WTC11 (cell line): ENCODE data around the gene RAB11FIP3. TPM values are rescaled to one million over a fixed set of nuclear protein-coding genes. Genes with fewer than 3 reads are reported as not detected.

Experiments
- ATAC-seq: fragments of 200-7000 bp; cut with Tn5 transposase; 2 replicates; pipeline ENCODE4 v1.10.0; 2021; ENCODE audit warnings: mild to moderate bottlenecking, moderate library complexity
- CTCF ChIA-PET: fragments of 300-600 bp; sonication (Branson Sonifier 250); formaldehyde crosslinking; loops from one replicate; lab custom pipeline; 2021; ENCODE audit warnings: antibody characterized with exemption; lab: Charles Lee
- POLR2A ChIA-PET: fragments of 350-600 bp; sonication (Branson Sonifier 250); formaldehyde crosslinking; loops from one replicate; lab custom pipeline; 2021; ENCODE audit warnings: antibody characterized with exemption; lab: Charles Lee
- DNase-seq: peaks from one replicate; pipeline ENCODE4 v3.0.0; 2021; ENCODE audit warnings: low spot score
- H3K27ac Mint-ChIP-seq: 2 replicates; pipeline ENCODE4 v1.8.0; 2021; ENCODE audit warnings: mixed read lengths
- H3K27me3 Mint-ChIP-seq: 2 replicates; pipeline ENCODE4 v1.8.0; 2021; ENCODE audit warnings: low read depth, mild to moderate bottlenecking, moderate library complexity, mixed read lengths
- H3K36me3 Mint-ChIP-seq: 2 replicates; pipeline ENCODE4 v1.8.0; 2021; ENCODE audit warnings: mixed read lengths
- H3K4me1 Mint-ChIP-seq: 2 replicates; pipeline ENCODE4 v1.8.0; 2022; ENCODE audit warnings: mixed read lengths
- H3K4me3 Mint-ChIP-seq: 2 replicates; pipeline ENCODE4 v1.8.0; 2021; ENCODE audit warnings: mild to moderate bottlenecking, moderate library complexity, mixed read lengths
- H3K9me3 Mint-ChIP-seq: 2 replicates; pipeline ENCODE4 v1.8.0; 2021; ENCODE audit warnings: mixed read lengths
- ATF6 ChIP-seq: sonication (generic); formaldehyde crosslinking; IDR thresholded peaks from 2 replicates; pipeline ENCODE4 v1.8.1; 2023; ENCODE audit warnings: mild to moderate bottlenecking, missing genetic modification reagents
- CREB1 ChIP-seq: sonication (generic); formaldehyde crosslinking; IDR thresholded peaks from 2 replicates; pipeline ENCODE4 v1.8.0; 2023; ENCODE audit warnings: mild to moderate bottlenecking, missing genetic modification reagents
- GABPB1 ChIP-seq: sonication (generic); formaldehyde crosslinking; IDR thresholded peaks from 2 replicates; pipeline ENCODE4 v1.8.1; 2023; ENCODE audit warnings: mild to moderate bottlenecking, missing genetic modification reagents
- GTF2I ChIP-seq: fragments of 250-450 bp; sonication (Bioruptor Pico); conservative IDR thresholded peaks from 2 replicates; pipeline ENCODE4 v1.4.0; 2021; ENCODE audit warnings: mild to moderate bottlenecking
- MXD4 ChIP-seq: fragments of 250-450 bp; sonication (Bioruptor Pico); IDR thresholded peaks from 2 replicates; pipeline ENCODE4 v1.8.0; 2021; ENCODE audit warnings: mild to moderate bottlenecking, moderate library complexity, borderline replicate concordance
- OVOL2 ChIP-seq: fragments of 250-450 bp; sonication (Bioruptor Pico); IDR thresholded peaks from 2 replicates; pipeline ENCODE4 v1.9.0; 2021; ENCODE audit warnings: mild to moderate bottlenecking, borderline replicate concordance
- TEAD4 ChIP-seq: sonication (generic); formaldehyde crosslinking; IDR thresholded peaks from 2 replicates; pipeline ENCODE4 v1.8.0; 2022; ENCODE audit warnings: mild to moderate bottlenecking, missing genetic modification reagents
- USF2 ChIP-seq: sonication (generic); formaldehyde crosslinking; IDR thresholded peaks from 2 replicates; pipeline ENCODE4 v1.8.1; 2023; ENCODE audit warnings: mild to moderate bottlenecking, missing genetic modification reagents, moderate library complexity
- ZNF532 ChIP-seq: fragments of 250-450 bp; sonication (Bioruptor Pico); IDR thresholded peaks from 2 replicates; pipeline ENCODE4 v1.9.0; 2021; ENCODE audit warnings: mild to moderate bottlenecking, borderline replicate concordance
- total RNA-seq: library from RNA; stranded (reverse); gene quantifications from 3 replicates; pipeline ENCODE4 v1.2.3, GENCODE V29; 2021
- TF ChIP-seq, protein P1 (sequence below): fragments of 250-450 bp; sonication (Bioruptor Pico); IDR thresholded peaks from 2 replicates; pipeline ENCODE4 v1.9.0; 2021; ENCODE audit warnings: mild to moderate bottlenecking
- TF ChIP-seq, protein P2 (sequence below): sonication (generic); formaldehyde crosslinking; IDR thresholded peaks from 2 replicates; pipeline ENCODE4 v1.8.1; 2022; ENCODE audit warnings: mild to moderate bottlenecking, missing genetic modification reagents, moderate library complexity, borderline replicate concordance
- TF ChIP-seq, protein P3 (sequence below): fragments of 200-600 bp; IDR thresholded peaks from 2 replicates; pipeline ENCODE4 v1.8.0; 2022; ENCODE audit warnings: antibody characterized with exemption
- TF ChIP-seq, protein P4 (sequence below): sonication (generic); formaldehyde crosslinking; IDR thresholded peaks from 2 replicates; pipeline ENCODE4 v1.8.0; 2023; ENCODE audit warnings: missing genetic modification reagents, mild to moderate bottlenecking, borderline replicate concordance

The RAB11FIP3 gene
- total RNA-seq, 1 experiment from 2014 or later = 38.6 TPM

DNA sequence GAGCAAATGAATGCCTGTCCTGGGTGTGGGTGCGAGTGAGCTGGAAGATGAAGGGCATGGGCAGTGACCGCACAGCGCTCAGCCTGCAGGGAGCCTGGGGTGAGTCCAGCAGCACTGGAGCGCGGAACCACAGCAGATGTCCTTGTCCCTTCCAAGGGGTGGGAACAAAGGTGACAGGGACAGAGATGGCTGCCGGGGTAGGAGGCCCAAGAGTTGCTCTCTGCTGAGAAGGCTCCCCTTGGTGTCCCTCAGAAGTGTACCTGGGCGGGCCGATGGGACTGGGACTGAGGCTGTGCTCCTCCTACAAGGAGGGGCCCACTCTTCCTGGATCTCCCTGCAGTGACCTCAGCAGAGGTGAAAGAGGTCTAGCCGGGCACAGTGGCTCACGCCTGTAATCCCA lies 36.1 kb upstream of the RAB11FIP3 start (continued):
- TF ChIP-seq, protein P1, sequence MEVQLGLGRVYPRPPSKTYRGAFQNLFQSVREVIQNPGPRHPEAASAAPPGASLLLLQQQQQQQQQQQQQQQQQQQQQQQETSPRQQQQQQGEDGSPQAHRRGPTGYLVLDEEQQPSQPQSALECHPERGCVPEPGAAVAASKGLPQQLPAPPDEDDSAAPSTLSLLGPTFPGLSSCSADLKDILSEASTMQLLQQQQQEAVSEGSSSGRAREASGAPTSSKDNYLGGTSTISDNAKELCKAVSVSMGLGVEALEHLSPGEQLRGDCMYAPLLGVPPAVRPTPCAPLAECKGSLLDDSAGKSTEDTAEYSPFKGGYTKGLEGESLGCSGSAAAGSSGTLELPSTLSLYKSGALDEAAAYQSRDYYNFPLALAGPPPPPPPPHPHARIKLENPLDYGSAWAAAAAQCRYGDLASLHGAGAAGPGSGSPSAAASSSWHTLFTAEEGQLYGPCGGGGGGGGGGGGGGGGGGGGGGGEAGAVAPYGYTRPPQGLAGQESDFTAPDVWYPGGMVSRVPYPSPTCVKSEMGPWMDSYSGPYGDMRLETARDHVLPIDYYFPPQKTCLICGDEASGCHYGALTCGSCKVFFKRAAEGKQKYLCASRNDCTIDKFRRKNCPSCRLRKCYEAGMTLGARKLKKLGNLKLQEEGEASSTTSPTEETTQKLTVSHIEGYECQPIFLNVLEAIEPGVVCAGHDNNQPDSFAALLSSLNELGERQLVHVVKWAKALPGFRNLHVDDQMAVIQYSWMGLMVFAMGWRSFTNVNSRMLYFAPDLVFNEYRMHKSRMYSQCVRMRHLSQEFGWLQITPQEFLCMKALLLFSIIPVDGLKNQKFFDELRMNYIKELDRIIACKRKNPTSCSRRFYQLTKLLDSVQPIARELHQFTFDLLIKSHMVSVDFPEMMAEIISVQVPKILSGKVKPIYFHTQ (CRISPR knock-in tag) = no peak
- TF ChIP-seq ATF6 (CRISPR knock-in tag) = no peak
- TF ChIP-seq CREB1 (CRISPR knock-in tag) = no peak
- no peak for TF ChIP-seq USF2 (CRISPR knock-in tag)
- TF ChIP-seq OVOL2 (CRISPR knock-in tag) = no peak
- TF ChIP-seq TEAD4 = no peak
- TF ChIP-seq MXD4 = no peak

DNA sequence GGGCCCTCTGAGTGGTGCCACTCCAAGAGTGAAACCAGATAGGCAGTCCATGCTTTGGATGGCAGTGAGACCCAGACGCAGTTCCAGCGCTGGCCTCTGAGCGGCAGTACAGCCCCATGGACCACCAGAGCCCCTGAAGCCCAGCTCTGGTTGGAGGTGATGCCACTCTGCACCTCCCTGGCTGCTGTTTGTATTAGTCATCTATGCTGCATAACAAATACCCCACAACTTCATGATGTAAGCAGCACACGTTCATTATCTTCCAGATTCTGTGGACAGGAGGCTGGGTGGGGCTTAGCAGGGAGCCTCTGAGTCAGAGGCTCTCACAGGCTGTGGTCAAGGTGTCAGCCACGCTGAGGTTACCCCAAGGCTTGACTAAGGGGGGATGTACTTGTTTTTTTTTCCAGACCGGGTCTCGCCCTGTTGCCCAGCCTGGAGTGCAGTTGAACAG lies 33.5 kb upstream of the RAB11FIP3 start:
- DNase-seq (peak; percentile 88), ATAC-seq (peak; percentile 85)
- ChIA-PET POLR2A (no interaction called here), CTCF (interaction anchor here (0.5 to 3.4 kb wide), 31 partner anchors 9 to 284 kb away, joined by 3 to 27 read pairs (median 5); partner anchors contain the start of genes DECR2, NHLRC4, PGAP6 and RAB11FIP3)
- Mint-ChIP-seq H3K4me1 (peaks cover 27% of the 10 kb centered on the region), H3K27ac (no peak overlapping the region), H3K4me3 (no peak overlapping the region), H3K9me3 (peaks cover 5% of the 10 kb centered on the region), H3K27me3 (peaks cover 3% of the 10 kb centered on the region; the same call in 1 of the 2 replicates), H3K36me3 (peaks cover 13% of the 10 kb centered on the region)
- peak; percentile 96; the same call in 1 of the 2 replicates for TF ChIP-seq GTF2I (CRISPR knock-in tag)
- TF ChIP-seq, protein P2, sequence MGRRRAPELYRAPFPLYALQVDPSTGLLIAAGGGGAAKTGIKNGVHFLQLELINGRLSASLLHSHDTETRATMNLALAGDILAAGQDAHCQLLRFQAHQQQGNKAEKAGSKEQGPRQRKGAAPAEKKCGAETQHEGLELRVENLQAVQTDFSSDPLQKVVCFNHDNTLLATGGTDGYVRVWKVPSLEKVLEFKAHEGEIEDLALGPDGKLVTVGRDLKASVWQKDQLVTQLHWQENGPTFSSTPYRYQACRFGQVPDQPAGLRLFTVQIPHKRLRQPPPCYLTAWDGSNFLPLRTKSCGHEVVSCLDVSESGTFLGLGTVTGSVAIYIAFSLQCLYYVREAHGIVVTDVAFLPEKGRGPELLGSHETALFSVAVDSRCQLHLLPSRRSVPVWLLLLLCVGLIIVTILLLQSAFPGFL (CRISPR knock-in tag) = no peak
- peak; percentile 62; the same call in 1 of the 2 replicates for TF ChIP-seq ZNF532 (CRISPR knock-in tag)
- TF ChIP-seq MXD4 = peak; percentile 23; the same call in 1 of the 2 replicates
- TF ChIP-seq, protein P3, sequence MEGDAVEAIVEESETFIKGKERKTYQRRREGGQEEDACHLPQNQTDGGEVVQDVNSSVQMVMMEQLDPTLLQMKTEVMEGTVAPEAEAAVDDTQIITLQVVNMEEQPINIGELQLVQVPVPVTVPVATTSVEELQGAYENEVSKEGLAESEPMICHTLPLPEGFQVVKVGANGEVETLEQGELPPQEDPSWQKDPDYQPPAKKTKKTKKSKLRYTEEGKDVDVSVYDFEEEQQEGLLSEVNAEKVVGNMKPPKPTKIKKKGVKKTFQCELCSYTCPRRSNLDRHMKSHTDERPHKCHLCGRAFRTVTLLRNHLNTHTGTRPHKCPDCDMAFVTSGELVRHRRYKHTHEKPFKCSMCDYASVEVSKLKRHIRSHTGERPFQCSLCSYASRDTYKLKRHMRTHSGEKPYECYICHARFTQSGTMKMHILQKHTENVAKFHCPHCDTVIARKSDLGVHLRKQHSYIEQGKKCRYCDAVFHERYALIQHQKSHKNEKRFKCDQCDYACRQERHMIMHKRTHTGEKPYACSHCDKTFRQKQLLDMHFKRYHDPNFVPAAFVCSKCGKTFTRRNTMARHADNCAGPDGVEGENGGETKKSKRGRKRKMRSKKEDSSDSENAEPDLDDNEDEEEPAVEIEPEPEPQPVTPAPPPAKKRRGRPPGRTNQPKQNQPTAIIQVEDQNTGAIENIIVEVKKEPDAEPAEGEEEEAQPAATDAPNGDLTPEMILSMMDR = peak; percentile 97
- TF ChIP-seq, protein P4, sequence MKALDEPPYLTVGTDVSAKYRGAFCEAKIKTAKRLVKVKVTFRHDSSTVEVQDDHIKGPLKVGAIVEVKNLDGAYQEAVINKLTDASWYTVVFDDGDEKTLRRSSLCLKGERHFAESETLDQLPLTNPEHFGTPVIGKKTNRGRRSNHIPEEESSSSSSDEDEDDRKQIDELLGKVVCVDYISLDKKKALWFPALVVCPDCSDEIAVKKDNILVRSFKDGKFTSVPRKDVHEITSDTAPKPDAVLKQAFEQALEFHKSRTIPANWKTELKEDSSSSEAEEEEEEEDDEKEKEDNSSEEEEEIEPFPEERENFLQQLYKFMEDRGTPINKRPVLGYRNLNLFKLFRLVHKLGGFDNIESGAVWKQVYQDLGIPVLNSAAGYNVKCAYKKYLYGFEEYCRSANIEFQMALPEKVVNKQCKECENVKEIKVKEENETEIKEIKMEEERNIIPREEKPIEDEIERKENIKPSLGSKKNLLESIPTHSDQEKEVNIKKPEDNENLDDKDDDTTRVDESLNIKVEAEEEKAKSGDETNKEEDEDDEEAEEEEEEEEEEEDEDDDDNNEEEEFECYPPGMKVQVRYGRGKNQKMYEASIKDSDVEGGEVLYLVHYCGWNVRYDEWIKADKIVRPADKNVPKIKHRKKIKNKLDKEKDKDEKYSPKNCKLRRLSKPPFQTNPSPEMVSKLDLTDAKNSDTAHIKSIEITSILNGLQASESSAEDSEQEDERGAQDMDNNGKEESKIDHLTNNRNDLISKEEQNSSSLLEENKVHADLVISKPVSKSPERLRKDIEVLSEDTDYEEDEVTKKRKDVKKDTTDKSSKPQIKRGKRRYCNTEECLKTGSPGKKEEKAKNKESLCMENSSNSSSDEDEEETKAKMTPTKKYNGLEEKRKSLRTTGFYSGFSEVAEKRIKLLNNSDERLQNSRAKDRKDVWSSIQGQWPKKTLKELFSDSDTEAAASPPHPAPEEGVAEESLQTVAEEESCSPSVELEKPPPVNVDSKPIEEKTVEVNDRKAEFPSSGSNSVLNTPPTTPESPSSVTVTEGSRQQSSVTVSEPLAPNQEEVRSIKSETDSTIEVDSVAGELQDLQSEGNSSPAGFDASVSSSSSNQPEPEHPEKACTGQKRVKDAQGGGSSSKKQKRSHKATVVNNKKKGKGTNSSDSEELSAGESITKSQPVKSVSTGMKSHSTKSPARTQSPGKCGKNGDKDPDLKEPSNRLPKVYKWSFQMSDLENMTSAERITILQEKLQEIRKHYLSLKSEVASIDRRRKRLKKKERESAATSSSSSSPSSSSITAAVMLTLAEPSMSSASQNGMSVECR (CRISPR knock-in tag) = no peak
- no peak for TF ChIP-seq GABPB1
